Karpas-422 (cell line): ENCODE measurements around the gene PJA2. TPM values are rescaled to one million over a fixed set of nuclear protein-coding genes. Genes with fewer than 3 reads are reported as not detected.

Source experiments
- DNase-seq: peaks from one replicate; pipeline ENCODE4 v3.0.0-alpha.2; 2015
- H2AFZ ChIP-seq: fragments of 200-600 bp; sonication (generic); 2 replicates; pipeline ENCODE4 v1.6.1; 2014; ENCODE audit warnings: antibody characterized with exemption, low read length, mixed read lengths
- H3K27ac ChIP-seq: fragments of 200-600 bp; sonication (generic); 2 replicates; pipeline ENCODE4 v1.5.1; 2014; ENCODE audit warnings: mild to moderate bottlenecking, low read length, moderate library complexity
- H3K27me3 ChIP-seq: fragments of 200-600 bp; sonication (generic); 2 replicates; pipeline ENCODE4 v1.6.1; 2014; ENCODE audit warnings: low read length, mixed read lengths
- H3K36me3 ChIP-seq: fragments of 200-600 bp; sonication (generic); 2 replicates; pipeline ENCODE4 v1.6.1; 2014; ENCODE audit warnings: low read length, mixed read lengths; ENCODE audit not compliant: insufficient read depth
- H3K4me1 ChIP-seq: fragments of 200-600 bp; sonication (generic); 2 replicates; pipeline ENCODE4 v1.6.1; 2014; ENCODE audit warnings: mild to moderate bottlenecking, low read length, mixed read lengths
- H3K4me2 ChIP-seq: fragments of 200-600 bp; sonication (generic); 2 replicates; pipeline ENCODE4 v1.6.1; 2014; ENCODE audit warnings: low read length, low read depth, mild to moderate bottlenecking; ENCODE audit not compliant: poor library complexity, severe bottlenecking
- H3K4me3 ChIP-seq: fragments of 200-600 bp; sonication (generic); 2 replicates; pipeline ENCODE4 v1.5.1; 2014; ENCODE audit warnings: mild to moderate bottlenecking, antibody characterized with exemption, low read length, mixed read lengths
- H3K79me2 ChIP-seq: fragments of 200-600 bp; sonication (generic); 2 replicates; pipeline ENCODE4 v1.6.1; 2014; ENCODE audit warnings: mild to moderate bottlenecking, low read length, mixed read lengths
- H3K9ac ChIP-seq: fragments of 200-600 bp; sonication (generic); 2 replicates; pipeline ENCODE4 v1.6.0; 2014; ENCODE audit warnings: low read length
- H3K9me2 ChIP-seq: fragments of 200-600 bp; sonication (generic), shearing (Covaris generic); replicated peaks from 2 replicates; pipeline ENCODE4 v1.6.0; 2014; ENCODE audit warnings: mild to moderate bottlenecking, low read length, moderate library complexity; ENCODE audit not compliant: insufficient read depth
- H3K9me3 ChIP-seq: fragments of 300-700, 200-600 bp; sonication (generic); 2 replicates; pipeline ENCODE4 v1.6.1; 2014; ENCODE audit warnings: low read length, mixed read lengths
- H4K20me1 ChIP-seq: fragments of 200-600 bp; sonication (generic); 2 replicates; pipeline ENCODE4 v1.6.1; 2014; ENCODE audit warnings: mild to moderate bottlenecking, antibody characterized with exemption, low read length, low read depth; ENCODE audit not compliant: insufficient read depth
- total RNA-seq: library from RNA; depleted of rRNA; stranded (reverse); fragments of >200 nt; shearing (Covaris generic); gene quantifications from 2 replicates; pipeline ENCODE4 v1.2.3, GENCODE V29; 2014; ENCODE audit warnings: low replicate concordance

The PJA2 gene
- total RNA-seq, 1 experiment from 2014 or later = 50.1 TPM

GRCh38 chr5:109329333-109330237 lies 80.2 kb downstream of the PJA2 start:
- H3K27ac ChIP-seq = no peak overlapping the region
- H4K20me1 ChIP-seq = no peaks in the 10 kb centered on the region
- DNase-seq = no peak
- no peaks in the 10 kb centered on the region for H3K27me3 ChIP-seq
- H3K9ac ChIP-seq = no peak overlapping the region
- H3K4me3 ChIP-seq = no peak overlapping the region
- H3K79me2 ChIP-seq = no peaks in the 10 kb centered on the region
- H3K4me1 ChIP-seq = no peaks in the 10 kb centered on the region
- no peaks in the 10 kb centered on the region for H3K36me3 ChIP-seq
- no peak overlapping the region for H2AFZ ChIP-seq
- no peaks in the 10 kb centered on the region for H3K9me2 ChIP-seq
- no peaks in the 10 kb centered on the region for H3K9me3 ChIP-seq
- no peak overlapping the region for H3K4me2 ChIP-seq

DNA sequence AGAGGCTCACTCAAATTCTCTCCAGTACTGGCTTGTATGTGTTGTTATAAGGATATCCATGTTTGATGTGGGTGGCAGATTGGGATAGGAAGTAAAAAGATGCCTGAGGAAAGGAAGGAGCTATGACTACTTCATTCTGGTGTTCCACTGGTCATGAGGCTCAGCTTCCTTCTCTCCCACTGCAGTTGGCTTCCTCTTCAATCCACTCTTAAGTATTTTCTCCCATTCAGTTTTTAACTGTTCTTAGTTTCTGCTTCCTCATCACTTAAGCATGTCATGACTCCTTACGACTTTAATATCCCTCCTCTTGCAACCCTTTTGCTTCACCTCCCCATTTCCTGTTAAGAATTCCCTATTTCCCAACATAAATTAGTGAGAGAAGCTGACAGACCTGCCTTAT lies 81.1 kb downstream of the PJA2 start:
- no peaks in the 10 kb centered on the region for H4K20me1 ChIP-seq
- no peaks in the 10 kb centered on the region for H3K4me1 ChIP-seq
- H3K9me2 ChIP-seq = no peaks in the 10 kb centered on the region
- no peak overlapping the region for H2AFZ ChIP-seq
- no peak for DNase-seq
- H3K9me3 ChIP-seq = no peaks in the 10 kb centered on the region
- no peaks in the 10 kb centered on the region for H3K27me3 ChIP-seq
- H3K27ac ChIP-seq = no peak overlapping the region
- no peak overlapping the region for H3K9ac ChIP-seq
- H3K4me2 ChIP-seq = no peak overlapping the region
- H3K4me3 ChIP-seq = no peak overlapping the region
- H3K79me2 ChIP-seq = no peaks in the 10 kb centered on the region
- H3K36me3 ChIP-seq = no peaks in the 10 kb centered on the region

DNA sequence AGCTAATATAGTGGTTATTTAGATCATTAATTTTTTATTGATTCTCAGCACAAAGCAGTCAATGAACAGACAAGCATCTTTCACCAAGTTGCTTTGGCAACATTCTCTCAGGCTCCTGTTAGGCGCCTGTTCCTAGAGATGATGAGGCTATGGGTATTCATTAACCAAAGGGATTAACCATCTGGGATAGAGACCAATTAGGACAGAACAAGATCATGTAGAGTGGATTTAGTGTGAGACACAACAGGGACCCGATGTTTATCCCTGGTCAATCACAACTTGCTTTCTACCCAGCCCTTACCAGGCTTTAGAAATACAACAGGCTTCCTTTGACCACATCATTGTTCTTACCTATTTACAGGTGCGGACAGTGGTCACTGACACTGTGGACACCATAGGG lies 82.2 kb downstream of the PJA2 start:
- Histone ChIP-seq H3K36me3 (no peaks in the 10 kb centered on the region), H4K20me1 (no peaks in the 10 kb centered on the region), H3K27me3 (no peaks in the 10 kb centered on the region), H3K9ac (no peak overlapping the region), H2AFZ (no peak overlapping the region), H3K4me2 (no peak overlapping the region), H3K9me3 (no peaks in the 10 kb centered on the region), H3K79me2 (no peaks in the 10 kb centered on the region), H3K4me1 (no peaks in the 10 kb centered on the region), H3K27ac (no peak overlapping the region), H3K4me3 (no peak overlapping the region), H3K9me2 (no peaks in the 10 kb centered on the region)
- DNase-seq = no peak

DNA sequence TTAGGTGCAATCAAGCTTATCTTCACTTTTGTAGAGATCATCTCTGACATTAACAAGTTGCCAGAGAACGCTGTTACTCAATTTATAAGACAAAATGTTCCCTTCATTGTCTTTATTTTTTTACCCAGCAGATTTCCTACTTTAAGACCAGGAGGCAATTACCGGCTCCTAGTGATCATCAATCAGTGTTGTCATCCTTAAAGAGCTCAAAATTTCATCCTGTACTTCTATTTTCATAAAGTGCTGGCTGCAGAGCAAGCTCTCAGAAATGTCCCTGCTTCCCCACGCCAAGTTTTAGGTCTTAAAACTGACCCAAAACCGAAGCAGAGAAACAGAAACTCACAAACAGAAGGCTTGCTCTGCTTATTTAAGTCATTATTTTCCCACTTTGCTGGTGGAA lies 82.9 kb downstream of the PJA2 start:
- no peak overlapping the region for H3K4me3 ChIP-seq
- no peak overlapping the region for H3K9ac ChIP-seq
- DNase-seq = no peak
- H3K4me1 ChIP-seq = no peaks in the 10 kb centered on the region
- no peak overlapping the region for H3K4me2 ChIP-seq
- no peaks in the 10 kb centered on the region for H3K9me2 ChIP-seq
- no peaks in the 10 kb centered on the region for H3K27me3 ChIP-seq
- no peaks in the 10 kb centered on the region for H3K79me2 ChIP-seq
- no peaks in the 10 kb centered on the region for H3K9me3 ChIP-seq
- H3K27ac ChIP-seq = no peak overlapping the region
- H2AFZ ChIP-seq = no peak overlapping the region
- no peaks in the 10 kb centered on the region for H3K36me3 ChIP-seq
- no peaks in the 10 kb centered on the region for H4K20me1 ChIP-seq

GRCh38 chr5:109325456-109325855 lies 84.3 kb downstream of the PJA2 start:
- no peaks in the 10 kb centered on the region for H4K20me1 ChIP-seq
- no peak overlapping the region for H3K27ac ChIP-seq
- no peaks in the 10 kb centered on the region for H3K9me2 ChIP-seq
- H3K79me2 ChIP-seq = no peaks in the 10 kb centered on the region
- H3K27me3 ChIP-seq = no peaks in the 10 kb centered on the region
- DNase-seq = no peak
- H3K9me3 ChIP-seq = no peaks in the 10 kb centered on the region
- H3K36me3 ChIP-seq = no peaks in the 10 kb centered on the region
- H3K4me3 ChIP-seq = no peak overlapping the region
- no peak overlapping the region for H2AFZ ChIP-seq
- H3K4me1 ChIP-seq = no peaks in the 10 kb centered on the region
- no peak overlapping the region for H3K4me2 ChIP-seq
- H3K9ac ChIP-seq = no peak overlapping the region

DNA sequence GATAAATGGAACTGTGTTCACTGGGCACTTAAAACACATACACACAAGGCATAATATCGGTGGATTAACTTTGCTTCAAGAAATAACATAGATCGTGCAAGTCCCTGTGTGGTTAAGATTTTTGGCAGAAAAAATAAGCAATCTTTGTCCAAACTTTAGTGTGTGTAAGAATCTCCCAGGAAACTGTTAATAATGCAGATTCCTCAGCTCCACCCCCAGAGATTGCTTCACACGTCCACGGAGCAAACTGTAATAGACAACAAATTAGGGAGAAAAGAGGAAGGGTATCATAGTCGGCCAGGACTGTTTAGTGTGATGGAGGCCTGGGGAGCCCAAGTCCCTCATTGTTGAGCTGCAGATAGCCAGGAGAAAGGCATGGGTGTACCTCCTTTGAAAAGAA lies 84.8 kb downstream of the PJA2 start:
- DNase-seq = no peak
- no peaks in the 10 kb centered on the region for H3K79me2 ChIP-seq
- H3K9me2 ChIP-seq = no peaks in the 10 kb centered on the region
- no peaks in the 10 kb centered on the region for H3K9me3 ChIP-seq
- H3K27ac ChIP-seq = no peak overlapping the region
- no peaks in the 10 kb centered on the region for H3K36me3 ChIP-seq
- H3K4me1 ChIP-seq = no peaks in the 10 kb centered on the region
- no peaks in the 10 kb centered on the region for H3K27me3 ChIP-seq
- no peaks in the 10 kb centered on the region for H4K20me1 ChIP-seq
- H3K4me3 ChIP-seq = no peak overlapping the region
- H3K4me2 ChIP-seq = no peak overlapping the region
- no peak overlapping the region for H2AFZ ChIP-seq
- no peak overlapping the region for H3K9ac ChIP-seq

DNA sequence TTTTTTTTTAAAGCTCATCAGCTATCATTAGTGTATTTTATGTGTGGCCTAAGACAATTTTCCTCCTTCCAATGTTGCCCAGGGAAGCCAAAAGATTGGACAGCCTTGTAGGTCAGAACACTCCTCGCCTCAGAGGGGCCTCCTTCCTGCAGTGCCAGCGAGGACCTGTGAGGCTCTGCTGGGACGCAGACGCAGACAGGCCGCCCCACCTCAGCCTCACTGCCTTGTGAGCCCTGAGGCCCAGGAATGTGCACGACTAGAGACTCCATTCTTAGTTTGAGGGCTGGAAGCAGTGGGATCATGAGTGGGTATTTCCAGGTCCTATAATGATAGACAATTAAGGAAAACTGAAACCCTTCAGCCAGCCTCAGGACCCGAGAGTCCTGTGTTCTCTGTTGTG lies 85.4 kb downstream of the PJA2 start:
- DNase-seq = no peak
- Histone ChIP-seq H3K27me3 (no peaks in the 10 kb centered on the region), H4K20me1 (no peaks in the 10 kb centered on the region), H3K9me3 (no peaks in the 10 kb centered on the region), H3K4me3 (no peak overlapping the region), H2AFZ (no peak overlapping the region), H3K79me2 (no peaks in the 10 kb centered on the region), H3K27ac (no peak overlapping the region), H3K9me2 (no peaks in the 10 kb centered on the region), H3K9ac (no peak overlapping the region), H3K4me1 (no peaks in the 10 kb centered on the region), H3K36me3 (no peaks in the 10 kb centered on the region), H3K4me2 (no peak overlapping the region)

GRCh38 chr5:109322694-109323093 lies 87.1 kb downstream of the PJA2 start:
- Histone ChIP-seq H3K4me3 (no peak overlapping the region), H3K9me3 (no peaks in the 10 kb centered on the region), H3K4me1 (no peaks in the 10 kb centered on the region), H3K4me2 (no peak overlapping the region), H3K27ac (no peak overlapping the region), H3K79me2 (no peaks in the 10 kb centered on the region), H4K20me1 (no peaks in the 10 kb centered on the region), H3K9me2 (no peaks in the 10 kb centered on the region), H2AFZ (no peak overlapping the region), H3K27me3 (no peaks in the 10 kb centered on the region), H3K9ac (no peak overlapping the region), H3K36me3 (no peaks in the 10 kb centered on the region)
- DNase-seq = no peak
